HFFc6 (cell line): ENCODE measurements around the gene SEMA4B. TPM values are rescaled to one million over a fixed set of nuclear protein-coding genes. Genes with fewer than 3 reads are reported as not detected.

Experiments used
- DNase-seq: peaks from one replicate; pipeline ENCODE4 v3.0.0-alpha.2; 2018
- H3K27ac Mint-ChIP-seq: 2 replicates; pipeline ENCODE4 v1.8.0; 2020; ENCODE audit warnings: mild to moderate bottlenecking, mixed read lengths
- H3K27me3 Mint-ChIP-seq: 2 replicates; pipeline ENCODE4 v1.8.0; 2021; ENCODE audit warnings: mild to moderate bottlenecking, moderate library complexity, mixed read lengths; ENCODE audit not compliant: insufficient read depth
- H3K36me3 Mint-ChIP-seq: 2 replicates; pipeline ENCODE4 v1.8.0; 2021; ENCODE audit warnings: low read depth, mixed read lengths
- H3K4me1 Mint-ChIP-seq: 2 replicates; pipeline ENCODE4 v1.8.0; 2020; ENCODE audit warnings: low read depth, mixed read lengths
- H3K4me3 Mint-ChIP-seq: 2 replicates; pipeline ENCODE4 v1.8.0; 2020; ENCODE audit warnings: mild to moderate bottlenecking, moderate library complexity, mixed read lengths
- H3K9me3 Mint-ChIP-seq: 2 replicates; pipeline ENCODE4 v1.8.0; 2020; ENCODE audit warnings: mild to moderate bottlenecking, mixed read lengths
- total RNA-seq, 6 experiments: library from RNA; stranded (reverse); fragmentation: NEBNext Ultra II Directional; extraction: Animal tissue kit (Norgen Biotek cat#: 25700); gene quantifications; 2 replicates in 1 of 6; 3 replicates in 5 of 6; pipeline ENCODE4 v1.2.3, GENCODE V29; 2021
- TF ChIP-seq, protein P1 (sequence below): fragments of 200-600 bp; sonication (generic); IDR thresholded peaks from 2 replicates; pipeline ENCODE4 v1.5.0; 2021; ENCODE audit warnings: antibody characterized with exemption, mild to moderate bottlenecking

Gene SEMA4B
- total RNA-seq, 6 experiments from 2014 or later: 5.6 to 7.7 (median 7.2) TPM

DNA sequence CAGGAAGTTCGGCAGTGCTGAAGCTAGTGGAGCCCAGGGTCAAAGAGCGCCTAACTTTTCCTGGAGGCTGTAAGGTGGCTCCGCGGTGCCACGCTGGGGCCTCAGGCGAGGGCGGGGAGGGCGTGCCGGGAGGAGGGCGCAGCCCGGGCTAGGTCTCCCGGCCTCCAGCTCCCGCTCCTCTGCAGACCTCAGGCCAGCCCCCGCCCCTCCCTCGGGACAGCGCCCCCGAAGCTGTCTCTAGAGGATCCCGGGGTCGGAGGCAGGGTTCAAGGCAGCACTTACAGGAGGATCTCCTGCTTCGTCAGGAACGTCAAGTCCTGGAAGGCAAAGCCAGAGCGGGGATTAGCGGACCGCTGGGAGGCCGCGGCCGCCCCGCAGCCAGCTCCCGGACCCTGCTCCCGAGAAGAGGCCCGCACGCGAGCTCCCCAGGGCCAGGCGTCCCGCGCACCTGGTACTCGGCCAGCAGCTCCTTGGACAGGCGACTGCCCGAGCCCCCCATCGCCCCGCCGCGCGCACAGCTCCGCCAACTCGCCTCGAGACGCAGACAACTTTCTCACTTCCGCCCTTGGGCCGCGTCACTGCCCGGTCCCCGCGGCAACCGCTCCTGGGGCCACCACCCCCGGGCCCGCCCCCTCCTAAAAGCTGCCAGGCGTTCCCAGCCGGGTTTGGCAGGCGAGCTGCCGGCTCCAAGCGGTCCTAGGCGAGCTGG, 32.4 kb downstream of the SEMA4B start, which contains the start of gene CIB1:
Gene CIB1 (minus strand): TSS at position 555 of the 709 bp plus-strand sequence. CDS start 56 bp downstream, at position 499.
- TF ChIP-seq, protein P1, sequence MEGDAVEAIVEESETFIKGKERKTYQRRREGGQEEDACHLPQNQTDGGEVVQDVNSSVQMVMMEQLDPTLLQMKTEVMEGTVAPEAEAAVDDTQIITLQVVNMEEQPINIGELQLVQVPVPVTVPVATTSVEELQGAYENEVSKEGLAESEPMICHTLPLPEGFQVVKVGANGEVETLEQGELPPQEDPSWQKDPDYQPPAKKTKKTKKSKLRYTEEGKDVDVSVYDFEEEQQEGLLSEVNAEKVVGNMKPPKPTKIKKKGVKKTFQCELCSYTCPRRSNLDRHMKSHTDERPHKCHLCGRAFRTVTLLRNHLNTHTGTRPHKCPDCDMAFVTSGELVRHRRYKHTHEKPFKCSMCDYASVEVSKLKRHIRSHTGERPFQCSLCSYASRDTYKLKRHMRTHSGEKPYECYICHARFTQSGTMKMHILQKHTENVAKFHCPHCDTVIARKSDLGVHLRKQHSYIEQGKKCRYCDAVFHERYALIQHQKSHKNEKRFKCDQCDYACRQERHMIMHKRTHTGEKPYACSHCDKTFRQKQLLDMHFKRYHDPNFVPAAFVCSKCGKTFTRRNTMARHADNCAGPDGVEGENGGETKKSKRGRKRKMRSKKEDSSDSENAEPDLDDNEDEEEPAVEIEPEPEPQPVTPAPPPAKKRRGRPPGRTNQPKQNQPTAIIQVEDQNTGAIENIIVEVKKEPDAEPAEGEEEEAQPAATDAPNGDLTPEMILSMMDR: peak; percentile 74
- Mint-ChIP-seq H3K27me3 (no peaks in the 10 kb centered on the region; the same call in none of the 2 replicates), H3K27ac (peak within 1 kb of the TSS; percentile 80), H3K9me3 (no peaks in the 10 kb centered on the region), H3K36me3 (peaks cover 6% of the 10 kb centered on the region), H3K4me3 (peak within 1 kb of the TSS; percentile 91), H3K4me1 (peaks cover 29% of the 10 kb centered on the region)
- peak; percentile 94 for DNase-seq

DNA sequence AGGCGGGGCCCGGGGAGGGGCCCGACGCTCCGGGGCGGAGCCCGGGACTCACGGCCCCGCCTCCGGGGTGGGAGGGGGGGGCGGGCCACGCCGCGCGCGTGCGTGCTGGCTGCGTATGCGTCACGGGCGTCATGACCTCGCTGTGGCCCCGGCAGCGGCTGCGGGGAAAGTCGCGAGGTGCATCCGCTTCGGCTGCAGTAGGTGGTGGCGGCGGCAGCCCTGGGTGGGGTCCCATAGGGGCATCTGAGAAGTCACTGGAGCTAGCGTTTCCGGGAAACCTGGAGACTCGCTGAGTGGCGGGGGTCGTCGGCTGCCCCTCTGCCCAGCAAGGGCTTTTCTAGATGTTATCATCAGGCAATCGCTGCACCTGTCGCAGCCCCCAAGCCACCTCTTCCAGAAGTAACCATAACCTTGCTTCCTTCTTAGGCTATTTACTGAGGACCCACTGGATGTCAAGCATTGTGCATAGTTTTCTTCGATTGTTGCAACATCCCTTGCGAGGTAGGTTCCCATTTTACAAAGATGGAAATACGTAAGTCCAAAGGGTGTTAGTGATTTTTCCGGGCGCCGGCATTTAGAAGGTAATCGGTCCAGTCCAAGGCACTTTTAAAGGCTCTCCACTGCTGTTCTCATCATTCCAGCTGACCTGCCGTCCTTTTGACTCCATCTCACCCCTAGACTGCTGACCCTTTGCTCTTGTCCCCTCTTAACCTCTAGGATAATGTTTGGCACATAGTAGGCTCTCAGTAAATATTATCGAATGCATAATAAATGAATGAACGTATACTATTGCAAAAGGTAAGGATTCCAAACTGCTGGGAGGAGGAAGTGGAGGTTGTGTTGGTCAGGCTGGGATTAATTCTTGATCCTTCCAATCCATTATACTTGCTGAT, 33.2 kb downstream of the SEMA4B start, which contains the start of gene GDPGP1:
Gene GDPGP1 (plus strand): TSS at position 114 of the 893 bp plus-strand sequence. CDS start 6,700 bp downstream, outside the sequence.
- DNase-seq: no peak
- Mint-ChIP-seq H3K27ac (peak within 1 kb of the TSS; percentile 80), H3K4me3 (peak within 1 kb of the TSS; percentile 91), H3K4me1 (peaks cover 29% of the 10 kb centered on the region), H3K9me3 (no peaks in the 10 kb centered on the region), H3K36me3 (peaks cover 6% of the 10 kb centered on the region), H3K27me3 (no peaks in the 10 kb centered on the region; the same call in none of the 2 replicates)
- TF ChIP-seq, protein P1: no peak

DNA sequence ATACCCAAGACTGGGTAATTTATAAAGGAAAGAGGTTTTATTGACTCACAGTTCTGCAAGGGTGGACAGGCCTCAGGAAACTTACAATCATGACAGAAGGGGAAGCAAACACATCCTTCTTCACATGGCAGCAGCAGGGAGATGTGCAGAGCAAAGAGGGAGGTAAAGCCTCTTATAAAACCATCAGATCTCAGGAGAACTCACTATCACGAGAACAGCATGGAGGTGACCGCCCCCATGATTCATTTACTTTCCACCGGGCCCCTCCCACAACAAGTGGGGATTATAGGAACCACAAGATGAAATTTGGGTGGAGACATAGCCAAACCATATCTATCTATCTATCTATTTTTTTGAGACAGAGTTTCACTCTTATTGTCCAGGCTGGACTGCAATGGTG, 38.2 kb downstream of the SEMA4B start:
- Mint-ChIP-seq H3K9me3 (no peaks in the 10 kb centered on the region), H3K27ac (no peak overlapping the region), H3K36me3 (no peaks in the 10 kb centered on the region), H3K4me3 (no peak overlapping the region), H3K4me1 (peaks cover 9% of the 10 kb centered on the region), H3K27me3 (peaks cover 5% of the 10 kb centered on the region; the same call in 1 of the 2 replicates)
- TF ChIP-seq, protein P1: no peak
- no peak for DNase-seq

DNA sequence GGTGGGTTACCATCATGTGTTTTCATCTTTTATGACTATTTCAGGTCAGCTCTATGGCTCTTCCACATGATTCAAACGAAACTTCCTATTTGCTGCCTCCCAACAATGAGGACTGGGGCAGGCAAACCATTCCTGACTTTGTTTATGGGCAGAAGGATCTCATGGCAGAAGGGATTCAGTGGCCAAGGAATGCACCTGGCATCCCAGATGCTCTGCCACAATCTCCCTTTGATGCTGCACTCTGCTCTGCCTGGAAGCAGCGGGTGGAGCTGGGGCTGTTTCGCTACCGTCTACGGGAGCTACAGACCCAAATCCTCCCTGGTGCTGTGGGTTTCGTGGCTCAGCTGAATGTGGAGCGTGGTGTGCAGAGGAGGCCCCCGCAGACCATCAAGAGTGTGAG, 39.7 kb downstream of the SEMA4B start:
- Mint-ChIP-seq H3K9me3 (no peaks in the 10 kb centered on the region), H3K4me3 (no peak overlapping the region), H3K36me3 (no peaks in the 10 kb centered on the region), H3K27ac (no peak overlapping the region), H3K27me3 (peaks cover 5% of the 10 kb centered on the region; the same call in 1 of the 2 replicates), H3K4me1 (no peaks in the 10 kb centered on the region)
- no peak for DNase-seq
- TF ChIP-seq, protein P1: no peak

DNA sequence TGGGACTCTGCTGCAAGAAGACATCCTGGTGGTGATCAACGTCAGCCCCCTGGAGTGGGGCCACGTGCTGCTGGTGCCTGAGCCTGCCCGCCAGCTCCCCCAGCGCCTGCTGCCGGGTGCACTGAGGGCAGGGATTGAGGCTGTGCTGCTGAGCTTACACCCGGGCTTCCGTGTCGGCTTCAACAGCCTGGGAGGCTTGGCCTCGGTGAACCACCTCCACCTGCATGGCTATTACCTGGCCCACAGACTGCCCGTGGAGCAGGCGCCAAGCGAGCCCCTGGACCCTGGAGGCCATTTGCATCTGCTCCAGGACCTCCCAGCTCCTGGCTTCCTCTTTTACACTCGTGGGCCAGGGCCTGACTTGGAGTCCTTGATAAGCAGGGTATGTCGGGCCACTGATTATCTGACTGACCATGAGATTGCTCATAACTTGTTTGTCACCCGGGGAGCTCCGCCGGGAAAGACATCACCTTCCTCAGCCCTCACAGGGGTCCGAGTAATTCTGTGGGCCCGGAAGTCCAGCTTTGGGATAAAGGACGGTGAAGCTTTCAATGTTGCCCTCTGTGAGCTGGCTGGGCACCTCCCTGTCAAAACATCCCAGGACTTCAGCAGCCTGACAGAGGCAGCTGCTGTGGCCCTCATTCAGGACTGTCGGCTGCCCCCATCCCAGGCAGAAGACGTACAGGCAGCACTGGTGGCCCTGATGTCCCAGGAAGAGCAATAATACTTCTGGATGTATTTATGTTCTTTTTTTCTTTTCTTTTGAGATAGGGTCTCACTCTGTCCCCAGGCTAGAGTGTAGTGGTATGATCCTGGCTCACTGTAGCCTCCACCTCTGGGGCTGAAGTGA, 40.4 kb downstream of the SEMA4B start:
- H3K27me3 Mint-ChIP-seq: peaks cover 5% of the 10 kb centered on the region; the same call in 1 of the 2 replicates
- H3K4me1 Mint-ChIP-seq: no peaks in the 10 kb centered on the region
- no peak overlapping the region for H3K27ac Mint-ChIP-seq
- TF ChIP-seq, protein P1: no peak
- DNase-seq: no peak
- no peaks in the 10 kb centered on the region for H3K36me3 Mint-ChIP-seq
- no peak overlapping the region for H3K4me3 Mint-ChIP-seq
- H3K9me3 Mint-ChIP-seq: no peaks in the 10 kb centered on the region
